NCI-H2227 (cell line): Measurements from ENCODE around the gene ACACA.
"Not testable (repeated sequence)": the region's sequence is repeated elsewhere in the genome, so short reads cannot be mapped to it uniquely, and the experiment has no call there.

Experiments used
- DNase-seq: peaks from one replicate; lab custom pipeline; 2025; ENCODE audit not compliant: unreplicated experiment; lab: John Stamatoyannopoulos, UW

The ACACA gene

DNA sequence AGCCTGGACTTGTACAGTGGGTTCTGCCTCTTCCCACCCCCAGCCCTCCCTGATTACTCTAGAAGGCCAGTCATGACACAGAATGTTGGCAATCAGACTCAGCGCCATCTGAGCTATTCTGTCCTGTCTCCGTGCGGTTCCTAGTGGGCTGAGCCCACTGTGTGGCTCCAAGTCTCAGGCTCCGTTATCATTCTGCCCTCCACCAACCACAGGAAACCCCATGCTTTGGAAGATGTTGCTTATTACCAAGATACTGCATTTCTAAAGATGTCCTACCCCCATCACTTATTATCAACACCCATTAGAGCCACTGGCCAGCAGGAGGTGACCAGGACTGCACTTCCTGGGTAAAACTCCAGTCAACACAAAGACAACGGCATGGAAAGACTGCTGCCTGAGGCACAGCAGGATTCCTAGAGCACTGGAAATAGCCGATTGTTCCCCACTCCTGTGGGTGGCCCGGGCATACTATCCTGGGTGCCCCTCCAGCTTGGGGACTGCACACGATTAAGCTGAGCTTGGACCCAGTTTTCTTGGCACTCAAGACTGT lies 324.2 kb downstream of the ACACA start:
- no peak for DNase-seq

DNA sequence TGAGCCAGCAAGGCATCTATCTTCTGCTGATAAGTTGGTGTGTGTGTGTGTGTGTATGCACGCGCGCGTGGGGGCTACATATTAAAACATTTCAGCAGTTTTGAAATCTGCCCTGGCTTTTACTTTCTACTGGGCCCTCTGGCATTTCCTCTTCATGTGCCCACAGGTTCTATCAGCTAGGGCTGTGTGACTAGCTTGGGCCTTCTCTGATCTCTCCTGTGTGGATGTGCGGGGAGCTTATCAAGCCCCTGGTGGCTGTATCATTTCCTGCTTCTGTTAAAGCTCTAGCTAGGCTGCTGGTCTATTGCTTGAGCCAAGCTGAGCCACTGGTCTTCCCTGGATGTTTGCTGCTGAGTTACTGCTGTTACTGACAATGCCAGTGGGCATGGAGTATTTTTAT lies 325.3 kb downstream of the ACACA start:
- DNase-seq = no peak

DNA sequence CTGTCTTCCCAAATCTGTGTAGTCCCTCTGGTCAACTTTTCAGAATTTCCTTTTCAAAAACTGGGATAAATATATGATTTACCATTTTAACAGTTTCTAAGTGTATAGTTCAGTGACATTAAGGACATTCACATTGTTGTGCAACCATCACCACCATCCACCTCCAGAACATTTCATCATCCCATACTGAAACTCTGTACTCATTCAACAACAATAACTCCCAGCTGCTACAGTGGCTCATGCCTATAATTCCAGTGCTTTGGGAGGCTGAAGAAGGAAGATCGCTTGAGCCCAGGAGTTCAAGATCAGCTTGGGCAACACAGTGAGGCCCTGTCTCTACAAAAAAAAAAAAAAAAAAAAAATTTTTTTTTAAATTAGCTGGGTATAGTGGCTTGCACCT lies 326.9 kb downstream of the ACACA start:
- DNase-seq = no peak

DNA sequence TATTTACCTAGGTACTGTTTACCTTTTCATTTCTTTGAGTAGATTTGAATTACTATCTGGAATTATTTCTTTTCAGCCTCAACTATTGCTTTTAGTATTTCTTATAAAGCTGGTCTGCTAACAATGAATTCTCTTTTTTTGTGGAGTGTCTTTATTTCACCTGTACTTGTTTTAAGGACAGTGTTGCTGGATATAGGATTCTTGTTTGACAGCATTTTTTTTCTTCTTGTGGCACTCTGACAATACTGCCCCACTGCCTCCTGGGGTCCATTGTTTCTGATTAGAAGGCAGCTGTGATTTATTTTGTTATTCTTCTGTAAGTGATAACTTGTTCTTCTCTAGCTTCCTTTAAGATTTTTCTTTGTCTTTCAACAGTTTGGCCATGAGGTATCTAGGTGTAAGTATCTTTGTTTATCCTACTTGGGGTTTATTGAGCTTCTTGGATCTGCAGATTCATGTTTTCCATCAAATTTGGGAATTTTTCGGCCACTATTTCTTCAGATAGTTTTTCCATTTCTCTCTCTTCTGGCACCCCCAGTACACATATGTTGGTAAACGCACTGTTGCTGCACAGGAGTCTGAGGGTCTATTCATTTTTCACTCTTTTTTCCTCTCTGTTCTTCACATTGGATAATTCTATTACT lies 327.4 kb downstream of the ACACA start:
- no peak for DNase-seq

DNA sequence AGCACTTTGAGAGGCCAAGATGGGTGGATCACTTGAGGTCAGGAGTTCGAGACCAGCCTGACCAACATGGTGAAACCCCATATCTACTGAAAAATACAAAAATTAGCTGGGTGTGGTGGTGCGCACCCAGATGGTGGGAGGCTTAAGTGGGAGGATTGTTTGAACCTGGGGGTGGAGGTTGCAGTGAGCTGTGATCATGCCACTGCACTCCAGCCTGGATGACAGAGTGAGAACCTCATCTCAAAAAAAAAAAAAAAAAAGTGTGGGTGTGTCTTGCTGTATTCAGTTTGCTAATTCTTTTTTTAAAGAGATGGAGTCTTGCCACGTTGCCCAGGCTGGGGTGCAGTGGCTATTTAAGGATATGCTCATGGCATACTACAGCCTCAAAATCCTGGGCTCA lies 333.2 kb downstream of the ACACA start:
- not testable (repeated sequence) for DNase-seq

DNA sequence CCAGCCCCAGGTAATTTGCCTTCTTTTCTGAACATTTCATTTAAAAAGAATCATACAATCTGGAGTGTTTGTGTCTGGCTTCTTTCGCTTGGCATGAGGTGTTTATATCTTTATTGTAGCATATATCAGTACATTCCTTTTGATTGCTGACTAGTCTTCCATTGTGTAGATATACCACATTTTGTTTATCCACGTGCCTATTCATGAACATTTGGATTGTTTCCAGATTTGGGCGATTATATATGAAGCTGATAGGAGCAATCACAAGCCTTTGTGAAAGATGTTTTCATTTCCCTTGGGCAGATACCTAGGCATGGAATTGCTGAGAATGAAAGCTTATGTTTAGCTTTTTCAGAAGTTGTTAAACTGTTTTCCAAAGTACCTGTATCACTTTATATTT lies 337.5 kb downstream of the ACACA start:
- no peak for DNase-seq

DNA sequence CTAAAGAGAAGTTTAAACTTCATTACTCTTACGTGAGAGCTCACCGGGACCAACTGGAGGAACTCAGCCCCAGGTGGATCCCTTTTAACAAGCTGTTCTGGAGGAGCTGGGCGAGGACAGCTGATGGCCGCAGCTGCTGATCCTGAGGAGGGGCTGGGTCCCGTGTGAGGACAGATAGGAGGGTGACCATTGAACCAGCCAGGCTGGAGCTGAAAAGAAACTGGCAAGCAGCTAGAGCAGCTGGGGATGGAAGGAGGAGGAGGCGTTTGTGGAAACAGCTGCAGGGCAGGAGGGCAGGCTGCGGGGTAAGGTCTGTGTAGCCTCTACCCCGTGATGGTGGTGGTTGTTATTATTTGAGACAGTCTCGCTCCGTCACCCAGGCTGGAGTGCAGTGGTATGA lies 338.4 kb downstream of the ACACA start:
- DNase-seq = no peak

DNA sequence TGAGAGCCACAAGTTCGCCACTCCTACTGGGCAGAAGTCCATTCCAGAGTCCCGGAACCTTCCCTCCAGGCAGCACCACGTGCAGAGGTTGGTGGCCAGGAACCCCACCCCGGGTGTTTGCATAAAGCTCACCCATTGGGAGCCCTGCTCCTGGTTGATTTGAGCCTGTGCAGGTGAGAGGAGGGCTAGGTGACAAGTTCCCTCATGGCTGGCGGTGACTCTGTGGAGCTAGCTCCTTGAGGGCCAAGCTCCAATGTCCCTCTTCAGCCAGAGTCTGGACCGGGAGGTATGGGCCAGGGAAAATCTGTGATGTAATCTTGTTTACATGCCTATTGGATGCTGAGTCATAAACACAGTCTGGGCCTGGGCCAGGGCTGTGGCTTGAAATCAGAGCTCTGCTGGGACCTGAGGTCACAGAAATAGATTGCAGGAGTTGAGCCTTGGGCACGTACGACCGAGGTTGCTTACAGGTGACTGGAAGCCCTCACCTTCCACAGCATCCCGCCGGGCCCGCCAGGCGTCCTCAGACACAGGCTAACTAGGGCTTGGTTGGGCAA lies 339.0 kb downstream of the ACACA start:
- no peak for DNase-seq

DNA sequence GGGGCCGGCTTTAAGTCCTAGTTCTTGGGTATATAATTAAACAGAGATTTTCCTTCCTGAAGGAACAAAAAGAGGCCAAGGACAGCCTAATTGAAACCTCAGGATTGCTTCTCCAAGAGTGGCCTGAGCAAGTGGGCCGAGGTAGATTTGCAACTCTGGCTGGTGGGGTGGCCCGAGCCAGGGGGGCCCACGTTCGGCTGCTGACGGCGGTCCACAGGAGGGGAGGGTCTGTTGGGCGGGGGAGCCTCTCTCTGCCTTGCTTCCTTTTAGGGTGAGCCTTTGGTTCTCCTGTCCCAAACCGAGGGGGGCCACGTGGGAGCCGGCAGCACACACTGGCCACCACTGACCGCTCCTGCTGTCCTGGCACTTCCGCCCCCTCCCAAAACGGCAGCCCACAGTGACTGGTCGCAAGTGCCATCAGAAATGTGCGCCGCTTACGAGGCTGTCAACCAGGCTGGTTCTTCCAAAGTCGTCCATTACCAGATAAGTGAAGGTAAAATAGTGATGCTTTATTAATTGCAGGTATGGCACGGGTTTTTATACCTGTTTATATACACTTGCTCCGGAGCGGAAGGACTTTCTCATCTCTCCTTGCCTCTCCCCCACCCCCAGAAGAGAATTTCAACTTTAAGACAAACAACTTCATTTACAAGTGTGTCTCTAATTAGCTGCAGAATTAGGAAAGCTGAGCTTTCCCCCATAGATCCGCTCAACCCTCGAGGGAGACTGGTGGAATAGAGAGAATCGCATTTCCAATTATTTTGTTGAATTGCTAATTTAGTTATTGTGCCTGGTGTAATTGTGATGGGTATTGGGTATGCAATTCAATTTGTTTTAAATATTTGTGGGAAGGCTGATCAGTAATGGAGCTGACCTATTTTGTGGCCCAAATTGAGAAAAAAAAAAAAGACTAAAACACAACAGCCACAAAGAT lies 340.0 kb downstream of the ACACA start:
- no peak for DNase-seq

DNA sequence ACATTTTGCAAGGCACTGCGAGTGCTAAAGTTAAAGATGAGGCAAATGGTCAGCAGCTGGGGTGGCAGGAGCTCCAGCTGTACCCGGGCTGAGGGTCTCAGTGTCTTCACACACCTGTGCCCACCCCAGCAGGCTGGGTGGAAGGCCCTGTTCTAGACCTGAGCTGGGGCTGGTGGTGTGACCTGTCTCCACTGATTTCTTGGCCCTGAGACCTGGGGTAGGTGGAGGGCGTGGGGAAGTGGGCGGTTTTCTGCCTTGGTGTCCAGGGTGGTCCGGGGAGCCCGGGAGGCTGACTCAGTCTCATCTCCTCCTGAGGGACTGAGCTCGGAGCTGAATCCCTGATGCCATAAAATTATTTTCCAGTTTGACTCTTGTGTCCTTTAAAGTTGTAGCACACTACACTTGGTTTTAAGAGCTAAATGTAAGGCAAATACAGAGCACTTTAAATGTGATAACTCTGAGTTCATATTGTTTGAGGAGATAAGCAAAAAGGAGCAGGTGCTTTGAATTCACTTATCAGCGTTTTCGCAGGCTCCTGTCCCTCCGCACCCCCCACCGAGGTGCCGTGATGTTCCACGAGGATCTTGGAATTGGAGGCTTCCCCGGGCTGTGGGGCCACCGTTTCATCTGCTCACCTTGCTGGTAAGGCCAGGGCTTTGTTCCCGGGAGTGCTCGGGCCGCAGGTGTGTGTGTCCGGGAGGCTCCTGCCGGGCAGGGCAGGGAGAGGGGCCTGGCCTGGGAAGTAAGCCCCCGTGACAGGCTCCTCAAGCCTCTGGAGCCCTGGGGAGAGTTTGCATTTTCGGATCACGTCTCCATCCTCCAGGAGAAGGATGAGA lies 340.9 kb downstream of the ACACA start:
- DNase-seq = no peak

DNA sequence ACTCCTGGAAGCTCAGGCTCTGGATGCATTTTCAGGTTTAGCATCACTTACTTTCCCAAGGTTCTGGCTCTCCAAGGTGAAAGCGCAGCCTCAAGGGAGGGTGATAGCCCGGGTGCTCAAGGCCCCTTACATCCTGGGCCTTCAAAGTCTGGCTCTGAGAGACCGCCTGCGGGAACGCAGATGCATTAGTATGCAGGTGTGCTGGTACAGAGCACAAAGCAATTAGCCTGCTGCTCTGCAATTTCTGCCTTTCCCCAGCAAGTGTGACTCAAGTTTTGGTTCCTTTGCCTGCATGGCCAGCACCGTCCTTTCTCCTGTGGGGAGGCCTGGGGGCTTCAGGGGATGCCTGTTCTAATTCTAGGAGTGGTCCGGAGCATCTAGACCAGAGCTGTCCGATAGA lies 341.7 kb downstream of the ACACA start:
- no peak for DNase-seq

DNA sequence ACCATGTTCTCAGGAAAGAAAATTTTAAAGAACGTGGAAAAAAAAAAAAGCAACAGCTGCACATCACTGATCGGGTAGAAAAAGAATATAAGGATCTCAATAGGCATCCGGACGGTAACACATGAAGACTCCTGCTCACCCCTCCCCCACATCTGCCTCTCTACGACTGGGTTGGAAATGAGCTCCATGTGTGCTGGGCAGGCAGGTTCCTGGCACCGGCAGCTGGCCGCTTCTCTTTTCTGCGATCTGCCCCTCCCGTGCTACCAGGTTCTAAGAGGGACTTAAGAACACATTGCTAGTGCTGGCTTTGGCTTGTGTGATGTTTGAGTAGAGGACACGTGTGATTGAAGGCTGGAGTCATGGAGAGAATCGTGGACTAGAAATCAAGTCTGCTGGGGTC lies 342.4 kb downstream of the ACACA start:
- DNase-seq = no peak

DNA sequence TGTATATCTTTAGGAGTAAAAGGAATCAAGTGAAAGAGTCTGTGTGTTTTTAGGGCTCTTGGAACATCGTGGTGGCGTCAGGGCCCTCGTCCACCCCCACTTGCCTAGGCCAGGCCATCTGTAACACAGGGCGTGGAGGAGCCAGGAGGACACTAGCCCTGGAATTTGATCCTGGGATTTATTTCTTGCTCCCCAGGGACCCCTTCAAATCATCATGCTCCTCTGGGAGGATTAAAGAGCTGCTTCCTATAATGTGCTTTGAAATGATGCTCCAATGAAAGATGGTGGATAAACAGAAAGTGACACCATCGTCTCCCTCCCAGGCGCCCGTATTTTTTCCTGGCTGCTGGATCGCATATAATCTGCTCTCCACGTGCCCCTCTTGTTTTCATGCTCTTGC lies 344.6 kb downstream of the ACACA start:
- DNase-seq = no peak

DNA sequence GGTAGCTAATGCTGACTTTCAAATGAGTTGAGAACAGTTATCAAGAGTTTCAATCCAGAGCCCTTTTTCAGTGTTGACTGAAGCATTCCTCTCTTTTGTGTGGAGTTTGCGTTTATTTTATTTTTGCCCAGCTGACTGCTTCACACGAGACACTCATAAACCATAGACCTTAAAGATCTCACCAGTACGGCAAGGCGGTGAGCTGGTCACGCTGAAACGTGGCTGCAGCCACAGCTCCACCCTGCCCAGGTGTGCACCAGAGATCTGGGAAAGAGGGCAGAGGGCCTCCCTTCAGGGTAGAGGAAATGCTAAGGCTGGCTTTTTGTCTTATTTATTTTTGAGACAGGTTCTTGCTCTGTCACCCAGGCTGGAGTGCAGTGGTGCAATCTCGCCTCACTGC lies 345.7 kb downstream of the ACACA start:
- no peak for DNase-seq

DNA sequence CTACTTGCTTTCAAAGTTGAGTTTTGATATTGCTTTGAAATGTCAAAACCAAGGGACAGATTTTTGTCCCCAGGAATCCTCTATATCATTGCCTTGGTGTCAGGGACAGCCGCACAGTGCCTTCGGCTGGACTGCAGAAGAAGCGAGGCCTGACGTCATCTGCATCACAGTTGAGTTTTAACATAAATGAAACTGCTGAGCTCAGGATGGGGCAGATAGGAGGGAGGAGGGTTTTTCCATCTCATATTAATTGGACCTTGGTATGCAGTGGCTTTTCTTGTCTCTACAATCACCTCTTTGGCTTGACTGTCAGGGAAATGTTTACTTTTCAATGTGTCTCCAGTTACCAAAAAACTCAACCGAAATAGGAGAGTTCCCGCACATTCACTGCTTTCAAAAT lies 346.5 kb downstream of the ACACA start:
- no peak for DNase-seq

DNA sequence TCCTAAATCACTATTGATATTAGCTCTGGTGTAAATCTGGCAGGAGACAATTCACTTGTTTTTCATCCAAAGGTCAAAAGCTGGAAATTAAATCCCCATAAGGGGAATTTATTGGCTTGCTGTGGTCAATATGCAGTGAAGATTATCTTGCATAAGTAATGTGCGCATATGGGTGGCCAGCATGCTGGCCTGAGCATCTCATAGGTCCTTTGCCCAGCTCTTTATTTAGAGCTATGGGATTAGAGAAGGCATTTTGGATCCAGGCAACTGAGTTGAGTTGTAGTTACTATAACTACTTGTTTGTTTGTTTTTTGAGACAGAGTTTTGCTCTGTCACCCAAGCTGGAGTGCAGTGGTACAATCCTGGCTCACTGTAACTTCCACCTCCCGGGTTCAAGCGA lies 347.1 kb downstream of the ACACA start:
- DNase-seq = no peak

DNA sequence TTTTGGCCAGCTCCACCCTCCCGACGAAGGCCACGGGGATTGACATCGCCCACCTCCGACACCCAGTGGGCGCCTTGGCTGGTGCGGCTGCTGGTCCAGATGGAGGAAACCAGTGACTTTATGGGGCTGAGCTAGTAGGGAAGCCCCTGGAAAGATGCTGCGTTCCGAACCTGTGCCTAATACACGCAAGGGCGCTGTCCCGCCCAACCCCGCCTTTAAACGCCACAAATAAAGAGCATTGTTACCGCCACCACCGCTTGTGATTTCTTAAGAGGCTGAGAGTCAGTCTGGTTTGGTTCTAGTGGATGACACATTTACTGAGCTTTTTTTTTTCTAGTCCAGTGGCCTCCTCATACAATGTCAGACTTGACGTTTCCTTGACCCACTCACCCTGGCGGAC lies 350.0 kb downstream of the ACACA start:
- DNase-seq = no peak

DNA sequence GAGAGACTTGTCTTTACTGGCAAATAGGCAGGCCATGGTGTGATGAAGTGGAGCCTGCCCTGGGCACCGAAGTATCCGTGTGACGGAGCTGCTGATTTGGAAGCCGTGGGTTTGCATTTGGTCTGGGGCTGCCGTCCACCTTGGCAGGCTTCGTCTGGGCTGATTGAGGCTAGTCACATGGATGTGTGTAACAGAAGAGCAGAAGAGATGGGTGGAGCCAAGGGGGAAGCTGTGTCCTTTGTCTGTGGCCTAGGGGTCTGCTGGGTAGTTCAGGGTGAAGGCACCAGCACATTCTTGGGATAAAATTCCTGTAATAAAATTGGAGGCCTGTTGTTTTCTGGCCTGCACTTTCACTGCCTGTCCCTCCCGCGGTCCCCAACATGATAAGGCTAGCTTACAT lies 351.7 kb downstream of the ACACA start:
- no peak for DNase-seq

DNA sequence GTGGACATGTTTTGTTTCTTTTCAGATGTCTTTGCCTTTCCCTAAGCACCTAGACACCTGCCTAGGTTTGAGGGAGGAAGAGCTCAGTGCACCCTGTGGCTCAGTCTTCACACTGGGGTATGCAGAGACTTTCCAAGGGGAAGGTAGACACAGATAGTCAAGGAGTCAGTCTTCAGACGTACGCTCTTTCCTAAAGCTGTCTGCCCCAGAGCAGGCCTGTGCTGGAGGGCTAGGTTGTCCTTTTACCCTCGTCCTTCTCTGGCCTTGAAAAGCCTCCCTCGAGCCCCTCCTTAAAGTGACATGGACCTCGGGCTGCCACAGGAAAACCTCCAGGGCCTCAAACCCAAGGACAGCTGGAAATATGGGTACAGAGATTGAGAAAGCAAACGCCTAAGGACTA lies 354.2 kb downstream of the ACACA start:
- no peak for DNase-seq

DNA sequence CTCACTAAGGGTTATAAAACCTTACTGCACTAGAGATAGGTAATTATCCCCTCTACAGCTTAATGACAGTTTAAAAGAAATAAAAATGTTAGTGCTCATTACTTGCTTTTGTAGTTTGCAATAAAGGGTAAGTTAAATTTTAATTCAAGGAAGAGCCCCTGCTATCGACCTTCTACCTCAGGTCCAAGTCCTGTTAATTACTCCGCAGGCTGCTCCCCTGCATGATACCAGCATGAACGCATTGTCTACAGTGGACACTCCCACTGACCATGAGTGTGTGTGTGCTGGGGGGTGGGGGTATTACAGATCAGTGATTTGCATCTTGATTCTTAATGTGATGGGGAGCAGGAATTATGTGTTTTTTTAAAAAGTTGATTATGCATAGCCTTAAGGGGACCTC lies 354.8 kb downstream of the ACACA start:
- no peak for DNase-seq

DNA sequence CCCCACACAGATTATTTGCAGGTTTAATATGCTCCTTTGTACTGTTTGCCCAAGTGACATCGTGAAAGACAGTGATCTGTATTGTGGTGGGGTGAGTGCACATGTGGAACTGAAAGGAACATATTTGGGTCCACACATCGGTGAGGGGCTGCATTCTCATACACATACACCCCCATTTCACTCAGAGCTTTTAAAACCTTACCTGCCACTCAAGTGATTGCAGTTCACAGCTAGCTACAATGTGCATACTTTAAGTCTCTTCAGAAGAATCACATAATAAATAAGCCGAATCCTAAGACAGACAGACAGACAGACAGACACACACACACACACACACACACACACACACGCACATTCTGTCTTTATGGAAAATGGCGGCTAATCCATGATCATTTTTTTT lies 355.3 kb downstream of the ACACA start:
- DNase-seq = no peak
